K562 (cell line): ENCODE data around the gene SYNJ2. TPM values are rescaled to one million over a fixed set of nuclear protein-coding genes. Genes with fewer than 3 reads are reported as not detected.

ENCODE experiments used
- ASH1L ChIP-seq: fragments of 450-650 bp; IDR thresholded peaks from 2 replicates; pipeline ENCODE4 v1.6.1; 2018; ENCODE audit warnings: borderline replicate concordance, mild to moderate bottlenecking, low read depth; ENCODE audit not compliant: partially characterized antibody
- CHD1 ChIP-seq: fragments of 200-600 bp; sonication (generic); IDR thresholded peaks from one replicate; pipeline ENCODE4 v1.6.1; 2012; ENCODE audit warnings: mild to moderate bottlenecking, moderate library complexity, low read length, inconsistent platforms
- GTF2E2 ChIP-seq: fragments of 200-800 bp; sonication (Bioruptor generic); IDR thresholded peaks from 2 replicates; pipeline ENCODE4 v1.6.1; 2016; ENCODE audit warnings: missing genetic modification characterization, missing compliant biosample characterization
- HOMEZ ChIP-seq: fragments of 250-450 bp; sonication (Bioruptor Pico); IDR thresholded peaks from 2 replicates; pipeline ENCODE4 v1.4.0; 2020; ENCODE audit warnings: mild to moderate bottlenecking, moderate library complexity
- MLX ChIP-seq, 2 experiments: fragments of 450-650 bp in 1 of 2; sonication (generic) in 1 of 2; formaldehyde crosslinking; conservative IDR thresholded peaks; 2 replicates each; pipeline versions ENCODE4 v1.4.0 to v1.8.1; 2020 to 2022; ENCODE audit warnings: mild to moderate bottlenecking in 1 of 2, missing genetic modification reagents in 1 of 2
- OTX1 ChIP-seq: fragments of 450-650 bp; formaldehyde crosslinking; IDR thresholded peaks from 2 replicates; pipeline ENCODE4 v1.4.0; 2022; ENCODE audit warnings: mild to moderate bottlenecking
- PBX2 ChIP-seq, 2 experiments: IDR thresholded peaks in 1 of 2; conservative IDR thresholded peaks in 1 of 2; 2 replicates each; pipeline ENCODE4 v1.6.1; 2016; ENCODE audit warnings: low read depth in 2 of 2, mild to moderate bottlenecking in 1 of 2, missing compliant biosample characterization in 1 of 2, missing genetic modification characterization in 1 of 2, moderate library complexity in 1 of 2
- REST ChIP-seq, 2 experiments: fragments of 450-650 bp; formaldehyde crosslinking in 1 of 2; IDR thresholded peaks; 2 replicates each; pipeline versions ENCODE4 v1.4.0 to v1.6.1; 2014 to 2020; ENCODE audit warnings: mild to moderate bottlenecking in 2 of 2, borderline replicate concordance in 1 of 2, low read depth in 1 of 2
- SETDB1 ChIP-seq: IDR thresholded peaks from one replicate; pipeline ENCODE4 v1.6.1; 2012; ENCODE audit warnings: low read length, control low read depth, inconsistent platforms
- TEAD1 ChIP-seq, 2 experiments: fragments of 450-650 bp in 1 of 2; sonication (generic) in 1 of 2; formaldehyde crosslinking; IDR thresholded peaks; 2 replicates each; pipeline versions ENCODE4 v1.4.0 to v1.8.0; 2020 to 2022; ENCODE audit warnings: mild to moderate bottlenecking in 2 of 2, missing genetic modification reagents in 1 of 2
- polyA plus RNA-seq, 8 experiments: library from polyadenylated mRNA; depleted of rRNA in 4 of 8; stranded (reverse) in 5 of 8; unstranded in 3 of 8; fragments of >200 nt; fragmentation: Nextera tagmentation in 2 of 8; fragmentation: Illumina TruSeq in 1 of 8; extraction: Ambion mirVana in 2 of 8; extraction: Trizol in 1 of 8; gene quantifications; 2 replicates each; pipeline versions ENCODE4 v1.2.1 to v1.2.3, GENCODE V29; 2011 to 2014; ENCODE audit warnings: inconsistent platforms in 1 of 8, missing spikeins in 1 of 8
- total RNA-seq, 7 experiments: library from RNA; depleted of rRNA in 6 of 7; stranded (reverse); fragments of >200 nt in 6 of 7; fragmentation: Illumina TruSeq in 2 of 7; extraction: Trizol in 2 of 7; gene quantifications; 2 replicates each; pipeline versions ENCODE4 v1.2.1 to v1.2.3, GENCODE V29; 2011 to 2021; ENCODE audit warnings: low replicate concordance in 1 of 7

Gene SYNJ2
- total and polyA plus RNA-seq, 9 of the 15 experiments (the other 6 are each of a cell fraction or from before 2014, with no cell fraction given): 3.0 to 27.7 (median 17.8) TPM

- TF ChIP-seq CHD1 (no peak), GTF2E2 (tag) (no peak), REST (IDR thresholded peaks at IDR 0.05; ENCODE audit: borderline replicate concordance) (peak; percentile 37; the same call in 1 of the 2 replicates), REST (CRISPR knock-in tag; IDR thresholded peaks at IDR 0.05; ENCODE audit: low read depth) (peak; percentile 48; the same call in 1 of the 2 replicates), PBX2 (CRISPR knock-in tag; IDR thresholded peaks at IDR 0.05; ENCODE audit: low read depth) (no peak), PBX2 (tag; conservative IDR thresholded peaks at IDR 0.05; ENCODE audit: low read depth) (no peak), TEAD1 (CRISPR knock-in tag; IDR thresholded peaks at IDR 0.05) (peak in 1 of 2 experiments; percentile 72; a peak in 2 of 4 replicates), MLX (CRISPR knock-in tag; conservative IDR thresholded peaks at IDR 0.05) (no peak), OTX1 (CRISPR knock-in tag) (no peak), HOMEZ (CRISPR knock-in tag) (no peak), SETDB1 (no peak), ASH1L (no peak)
Measured at GRCh38 chr6:158042245-158042798, 60.7 kb downstream of the SYNJ2 start (continued).
